GM18511 (cell line): Measurements from ENCODE around the gene SMAD3.

Experiments
- ATAC-seq: cut with Tn5 transposase; IDR thresholded peaks from one replicate; pipeline ENCODE4 v1.9.1; 2021; ENCODE audit warnings: mild to moderate bottlenecking, moderate library complexity; ENCODE audit not compliant: unreplicated experiment

Gene SMAD3

DNA sequence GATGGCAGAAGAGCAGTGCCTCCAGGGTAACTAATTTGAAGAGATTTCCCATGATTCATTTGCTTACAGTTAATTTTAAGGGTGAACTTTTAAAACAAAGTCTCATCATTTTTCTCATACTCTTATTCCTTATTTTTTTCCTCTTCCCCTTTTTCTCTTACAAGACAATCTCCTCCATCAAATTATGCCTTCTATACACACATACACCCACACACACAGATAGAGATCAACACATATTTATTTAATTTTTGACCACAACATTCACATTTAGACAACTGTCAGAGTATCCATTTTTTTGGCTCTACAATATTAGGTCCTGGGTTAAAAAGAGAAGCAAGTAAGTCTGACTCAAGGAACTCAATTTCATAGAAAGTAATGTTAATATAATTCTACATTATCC lies 151.5 kb downstream of the SMAD3 start:
- no peak for ATAC-seq

DNA sequence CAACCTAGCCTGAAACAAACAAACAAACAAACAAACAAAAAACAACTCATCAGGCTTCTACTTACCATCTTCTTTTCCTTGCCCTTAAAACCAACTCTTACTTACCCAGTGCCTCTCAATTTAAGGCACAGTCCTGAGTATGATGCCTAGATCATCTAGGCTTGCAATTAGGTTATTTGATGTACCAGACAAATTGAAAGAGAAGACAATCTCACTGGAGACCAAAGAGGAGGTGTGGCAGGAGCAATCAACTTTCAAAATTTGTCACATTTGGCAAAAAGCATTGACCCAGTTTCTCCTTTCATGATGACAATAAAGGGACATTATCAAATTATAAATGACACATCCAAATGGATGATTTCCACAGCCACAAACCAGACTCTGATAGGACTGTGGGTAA lies 153.0 kb downstream of the SMAD3 start:
- ATAC-seq = no peak

DNA sequence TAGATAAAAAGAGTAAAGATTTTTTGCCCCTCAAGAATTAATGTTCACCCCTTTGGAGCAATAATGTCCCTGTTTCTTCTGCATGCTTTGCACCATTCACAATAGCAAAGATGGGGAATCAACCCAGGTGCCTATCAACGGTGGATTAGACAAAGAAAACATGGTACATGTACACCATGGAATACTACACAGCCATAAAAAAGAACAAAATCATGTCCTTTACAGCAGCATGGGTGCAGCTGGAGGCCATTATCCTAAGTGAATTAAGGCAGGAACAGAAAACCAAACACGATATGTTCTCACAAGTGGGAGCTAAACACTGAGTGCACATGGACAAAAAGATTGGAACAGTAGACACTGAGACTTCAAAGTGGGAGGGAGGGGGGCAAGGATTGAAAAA lies 153.9 kb downstream of the SMAD3 start:
- ATAC-seq = no peak

DNA sequence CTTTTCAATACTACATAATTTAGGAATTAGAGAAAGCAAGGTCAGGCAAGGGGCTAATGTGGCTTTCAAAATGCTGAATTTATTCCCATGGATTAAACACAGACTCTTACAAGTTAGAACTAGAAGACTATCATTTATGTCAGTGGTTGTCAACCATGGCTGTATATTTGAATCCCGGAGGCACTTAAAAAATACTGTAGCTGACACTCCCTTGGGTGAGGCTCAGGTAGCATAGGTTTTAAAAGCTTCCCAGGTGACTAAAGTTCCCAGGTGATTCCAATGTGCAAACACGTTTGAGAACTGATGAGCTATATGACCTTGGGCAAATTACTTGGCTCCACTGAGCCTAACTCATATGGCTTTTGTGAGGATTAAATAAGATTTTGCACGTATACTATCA lies 159.5 kb downstream of the SMAD3 start:
- no peak for ATAC-seq

DNA sequence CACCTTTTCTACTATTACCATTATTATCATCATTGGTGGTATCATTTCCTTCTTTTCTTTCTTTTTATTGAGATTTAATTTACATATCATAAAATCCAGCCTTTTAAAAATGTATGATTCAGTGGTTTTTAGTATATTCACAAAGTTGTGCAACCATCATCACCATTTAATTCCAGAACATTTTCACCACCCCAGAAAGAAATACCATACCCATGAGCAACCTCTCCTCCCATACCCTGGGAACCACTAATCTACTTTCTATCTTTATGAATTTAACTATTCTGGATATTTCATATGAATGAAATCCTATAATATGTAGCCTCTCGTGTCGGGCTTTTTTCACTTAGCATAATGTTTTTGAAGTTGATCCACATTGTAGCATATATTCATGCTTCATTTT lies 159.9 kb downstream of the SMAD3 start:
- ATAC-seq = no peak

DNA sequence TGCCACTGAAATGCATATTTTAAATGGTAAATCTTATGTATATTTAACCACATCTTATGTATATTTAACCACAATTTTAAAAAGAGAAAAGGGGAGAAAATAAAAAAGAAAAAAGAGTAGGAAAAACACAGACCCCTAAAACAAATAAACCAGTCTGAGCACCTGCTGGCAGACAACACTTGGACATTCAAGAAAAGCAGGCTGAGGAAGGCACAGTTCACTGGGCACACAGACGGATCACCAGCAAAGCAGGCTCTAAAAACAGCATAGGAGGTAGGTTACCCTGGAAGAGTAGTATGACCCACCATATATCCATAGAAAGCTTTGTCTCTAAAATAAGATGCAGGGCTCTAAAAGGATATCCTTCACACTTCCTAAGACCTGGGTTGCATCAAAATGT lies 162.0 kb downstream of the SMAD3 start:
- ATAC-seq = no peak

DNA sequence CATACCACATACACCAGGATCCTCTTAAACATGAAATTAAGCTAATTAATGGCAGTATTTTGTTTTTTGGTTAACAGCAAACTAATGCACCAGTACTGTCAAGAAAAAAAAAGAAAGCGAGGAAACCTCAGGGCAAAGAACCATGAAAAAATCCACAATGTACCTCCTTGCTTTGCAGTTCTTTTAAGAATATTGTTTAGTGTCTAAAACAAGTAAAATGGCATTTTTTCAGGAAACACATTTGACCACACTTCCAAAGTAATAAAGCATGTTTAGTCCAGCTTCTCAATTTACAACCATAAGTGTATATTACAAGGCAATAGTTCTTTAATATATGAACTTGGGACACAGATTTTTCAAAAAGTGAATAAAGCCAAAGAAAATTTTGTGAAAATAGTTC lies 162.4 kb downstream of the SMAD3 start:
- no peak for ATAC-seq

DNA sequence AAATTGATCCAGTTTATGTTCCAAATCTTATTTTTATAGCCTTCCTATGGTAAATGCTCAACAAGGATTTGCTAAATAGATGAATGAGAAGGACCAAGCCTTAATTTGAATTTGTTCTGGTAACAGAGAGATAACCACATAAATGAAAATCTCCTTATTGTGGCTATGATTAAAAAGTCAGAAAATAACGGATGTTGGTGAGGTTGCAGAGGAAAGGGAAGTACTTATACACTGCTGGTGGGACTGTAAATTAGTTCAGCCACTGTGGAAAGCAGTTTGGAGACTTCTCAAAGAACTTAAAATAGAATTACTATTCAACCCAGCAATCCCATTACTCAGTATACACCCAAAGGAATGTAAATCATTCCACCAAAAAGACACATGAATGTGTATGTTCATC lies 162.9 kb downstream of the SMAD3 start:
- ATAC-seq = no peak

DNA sequence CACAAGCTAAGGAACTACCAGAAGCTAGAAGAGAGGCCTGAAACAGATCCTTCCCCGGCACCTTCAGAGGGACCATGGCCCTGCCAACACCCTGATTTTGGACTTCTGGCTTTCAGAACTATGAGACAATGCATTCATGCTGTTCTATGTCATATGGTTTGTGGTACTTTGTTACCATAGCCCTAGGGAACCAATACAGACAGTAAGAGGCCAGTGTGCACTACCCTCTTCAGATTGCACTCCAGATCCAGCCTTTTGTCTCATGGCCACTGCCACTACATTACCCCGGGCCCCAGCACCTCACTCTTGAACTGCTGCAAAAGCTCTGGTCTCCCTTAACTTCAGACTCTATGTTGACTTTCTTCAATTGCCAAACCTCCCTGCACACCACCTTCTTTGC lies 165.1 kb downstream of the SMAD3 start:
- no peak for ATAC-seq

DNA sequence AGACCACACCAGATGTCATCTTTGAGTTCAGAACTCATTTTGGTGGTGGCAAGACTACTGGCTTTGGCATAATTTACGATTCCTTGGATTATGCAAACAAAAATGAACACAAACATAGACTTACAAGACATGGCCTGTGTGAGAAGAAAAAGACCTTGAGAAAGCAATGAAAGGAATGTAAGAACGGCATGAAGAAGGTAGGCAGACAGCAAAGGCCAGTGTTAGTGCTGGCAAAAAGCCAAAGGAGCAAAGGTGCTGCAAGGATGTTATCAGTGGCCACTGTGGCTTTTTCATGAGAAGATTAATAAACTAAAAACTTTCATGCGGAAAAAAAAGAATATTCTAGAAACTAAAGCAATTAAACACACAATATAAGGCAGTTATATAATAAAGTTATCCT lies 167.2 kb downstream of the SMAD3 start:
- ATAC-seq = no peak

DNA sequence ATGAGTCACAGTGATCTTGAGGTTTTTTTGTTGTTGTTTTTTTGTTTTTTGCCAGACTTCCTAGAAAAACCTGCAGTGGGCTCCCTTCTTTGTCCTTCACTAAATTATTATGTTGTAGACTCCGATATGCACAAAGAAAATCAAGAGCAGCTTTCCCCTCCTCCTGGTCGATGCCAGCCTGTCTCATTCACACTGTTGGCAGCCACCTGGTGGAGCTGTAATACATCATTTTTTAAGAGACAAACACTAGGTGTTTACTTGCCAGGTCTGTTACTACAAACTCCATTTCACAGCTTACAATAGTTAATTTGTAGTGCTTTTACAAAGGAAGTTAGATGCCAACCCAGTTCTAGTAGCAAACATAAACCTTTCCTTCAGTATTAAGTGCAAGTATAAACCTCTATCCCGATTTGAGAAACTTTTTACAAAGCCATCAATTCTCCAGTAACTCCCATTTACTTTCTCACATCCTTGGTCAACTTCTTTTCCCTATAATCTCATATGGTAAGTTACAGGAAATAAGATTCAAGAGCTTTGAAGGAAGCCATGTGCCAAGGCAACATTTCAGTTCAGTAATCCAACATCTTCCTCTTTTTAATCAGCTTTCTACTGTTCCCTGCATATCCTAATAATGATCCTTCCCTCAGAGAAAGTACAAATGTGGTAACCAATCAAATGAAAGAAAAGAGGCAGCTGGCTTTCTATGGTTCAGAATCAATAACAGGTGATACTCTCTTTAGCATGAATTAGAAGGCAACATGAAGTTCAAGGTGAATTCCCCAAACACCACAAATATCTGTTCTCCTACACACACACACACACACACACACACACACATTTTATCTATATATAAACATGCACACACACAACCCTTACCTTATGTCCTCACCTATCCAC lies 175.1 kb downstream of the SMAD3 start:
- peak; percentile 18 for ATAC-seq

DNA sequence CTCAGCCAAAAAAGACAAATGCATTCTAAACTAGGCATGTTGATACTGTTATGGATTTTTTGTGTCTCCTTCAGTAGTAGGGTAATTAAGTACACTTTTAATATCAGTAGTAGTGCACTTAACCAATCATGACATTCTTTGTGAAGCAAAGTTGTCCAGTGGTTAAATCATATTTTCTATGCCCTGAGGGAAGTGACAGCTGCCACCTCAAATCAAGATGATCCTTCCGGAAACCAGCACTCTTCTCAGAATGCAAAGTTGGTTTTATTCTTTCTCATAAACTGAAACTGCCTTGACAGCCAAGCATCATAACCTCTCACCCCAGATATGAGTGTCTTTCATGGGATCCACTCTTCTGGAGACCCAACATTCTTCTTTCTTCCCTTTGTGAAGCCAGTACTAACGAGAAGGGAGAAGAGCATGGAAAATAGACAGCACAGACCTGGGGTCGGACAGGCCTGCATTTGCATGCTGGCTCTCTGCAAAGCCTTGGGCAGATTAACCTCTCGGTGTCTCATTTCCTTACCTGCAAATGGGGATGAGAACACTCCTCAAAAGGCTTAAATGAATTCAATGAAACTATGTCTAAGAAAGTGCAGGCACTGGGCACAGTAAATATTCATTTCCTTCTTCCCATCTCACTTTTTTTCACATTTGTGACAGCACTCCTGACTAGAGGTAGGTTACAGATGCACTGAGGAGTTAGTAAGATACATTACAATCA lies 175.9 kb downstream of the SMAD3 start:
- ATAC-seq = peak; percentile 89

DNA sequence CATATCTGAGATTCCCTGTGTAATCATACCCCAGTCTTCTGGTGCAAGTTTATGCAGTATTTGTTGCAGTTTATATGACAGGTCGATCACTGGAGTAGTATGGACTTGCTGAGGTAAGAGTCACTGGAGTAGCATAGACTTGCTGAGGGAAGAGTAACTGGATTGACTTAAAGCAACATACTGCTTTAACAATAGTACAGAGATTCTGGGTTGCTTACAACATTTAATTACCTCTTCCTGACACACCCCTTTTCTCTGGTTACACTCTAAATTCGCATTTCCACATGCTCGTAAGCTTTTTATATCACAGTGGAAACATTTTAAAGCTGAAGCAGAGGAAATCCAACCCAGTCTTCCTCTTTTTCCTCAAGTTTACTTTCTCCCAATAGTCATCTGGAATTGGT lies 177.3 kb downstream of the SMAD3 start:
- no peak for ATAC-seq
